Measurements from ENCODE around the gene PRRG1.

The PRRG1 gene

GRCh38 chrX:37353646-37354045, 4.5 kb downstream of the PRRG1 start:
- no peak overlapping the region for H3K27ac ChIP-seq
- TF ChIP-seq, protein P1, sequence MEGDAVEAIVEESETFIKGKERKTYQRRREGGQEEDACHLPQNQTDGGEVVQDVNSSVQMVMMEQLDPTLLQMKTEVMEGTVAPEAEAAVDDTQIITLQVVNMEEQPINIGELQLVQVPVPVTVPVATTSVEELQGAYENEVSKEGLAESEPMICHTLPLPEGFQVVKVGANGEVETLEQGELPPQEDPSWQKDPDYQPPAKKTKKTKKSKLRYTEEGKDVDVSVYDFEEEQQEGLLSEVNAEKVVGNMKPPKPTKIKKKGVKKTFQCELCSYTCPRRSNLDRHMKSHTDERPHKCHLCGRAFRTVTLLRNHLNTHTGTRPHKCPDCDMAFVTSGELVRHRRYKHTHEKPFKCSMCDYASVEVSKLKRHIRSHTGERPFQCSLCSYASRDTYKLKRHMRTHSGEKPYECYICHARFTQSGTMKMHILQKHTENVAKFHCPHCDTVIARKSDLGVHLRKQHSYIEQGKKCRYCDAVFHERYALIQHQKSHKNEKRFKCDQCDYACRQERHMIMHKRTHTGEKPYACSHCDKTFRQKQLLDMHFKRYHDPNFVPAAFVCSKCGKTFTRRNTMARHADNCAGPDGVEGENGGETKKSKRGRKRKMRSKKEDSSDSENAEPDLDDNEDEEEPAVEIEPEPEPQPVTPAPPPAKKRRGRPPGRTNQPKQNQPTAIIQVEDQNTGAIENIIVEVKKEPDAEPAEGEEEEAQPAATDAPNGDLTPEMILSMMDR (conservative IDR thresholded peaks at IDR 0.05), result no peak

DNA sequence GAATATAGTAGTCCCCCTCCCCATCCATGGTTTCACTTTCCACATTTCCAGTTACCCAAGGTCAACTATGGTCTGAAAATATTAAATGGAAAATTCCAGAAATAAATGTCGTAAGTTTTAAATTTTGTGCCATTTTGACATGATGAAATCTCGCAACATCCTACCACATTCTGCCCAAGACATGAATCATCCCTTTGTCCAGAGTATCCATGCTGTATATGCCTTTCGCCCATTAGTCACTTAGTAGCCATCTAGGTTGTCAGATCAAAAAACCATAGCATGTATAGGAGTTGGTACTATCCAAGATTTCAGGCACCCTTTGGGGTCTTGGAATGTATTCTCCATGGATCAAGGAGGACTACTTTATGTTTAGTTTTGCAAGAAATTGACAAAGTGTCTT, 8.3 kb downstream of the PRRG1 start:
- H3K27ac ChIP-seq, result no peak overlapping the region
- TF ChIP-seq, protein P1 (conservative IDR thresholded peaks at IDR 0.05), result no peak

- TF ChIP-seq, protein P1 (conservative IDR thresholded peaks at IDR 0.05), result no peak
- H3K27ac ChIP-seq, result no peak overlapping the region
Observed at GRCh38 chrX:37361596-37361995, 12.4 kb downstream of the PRRG1 start.

DNA sequence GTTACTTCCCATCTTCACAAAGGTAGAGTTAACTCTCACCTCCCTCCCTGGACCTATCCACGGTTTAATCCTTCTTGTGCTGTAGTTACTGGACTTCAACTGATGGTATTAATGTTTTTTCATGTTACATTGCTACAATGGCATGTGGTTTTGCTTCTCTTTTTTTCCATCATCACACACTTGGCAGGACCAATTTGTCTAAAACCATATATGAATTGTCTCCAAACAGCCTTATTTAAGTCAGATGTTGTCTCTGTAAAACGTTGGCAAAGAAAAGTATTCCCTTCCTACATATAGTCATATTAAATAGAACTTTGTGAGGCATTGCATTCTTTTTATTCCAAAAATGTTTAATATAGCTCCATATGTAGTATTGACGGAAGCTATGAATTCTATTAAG, 15.5 kb downstream of the PRRG1 start:
- TF ChIP-seq, protein P1 (conservative IDR thresholded peaks at IDR 0.05), result no peak
- H3K27ac ChIP-seq, result no peak overlapping the region

DNA sequence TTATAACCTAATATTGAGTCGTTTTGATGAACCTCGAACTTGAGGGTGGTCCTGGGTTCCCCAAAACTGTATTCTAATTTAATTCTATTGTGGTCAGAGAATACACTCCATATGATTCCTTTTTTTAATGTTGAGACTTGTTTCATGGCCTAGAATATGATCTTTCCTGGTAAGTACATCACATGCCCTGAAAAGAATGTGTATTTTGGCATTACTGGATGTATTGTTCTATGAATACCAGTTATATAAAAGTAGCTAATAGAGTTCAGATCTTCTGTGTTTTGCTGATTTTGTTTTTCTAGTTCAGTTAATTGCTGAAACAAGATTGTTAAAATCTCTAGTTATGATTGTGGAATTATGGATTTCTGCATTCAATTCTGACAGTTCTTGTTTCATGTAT, 18.8 kb downstream of the PRRG1 start:
- TF ChIP-seq, protein P1 (conservative IDR thresholded peaks at IDR 0.05), result no peak
- no peak overlapping the region for H3K27ac ChIP-seq

DNA sequence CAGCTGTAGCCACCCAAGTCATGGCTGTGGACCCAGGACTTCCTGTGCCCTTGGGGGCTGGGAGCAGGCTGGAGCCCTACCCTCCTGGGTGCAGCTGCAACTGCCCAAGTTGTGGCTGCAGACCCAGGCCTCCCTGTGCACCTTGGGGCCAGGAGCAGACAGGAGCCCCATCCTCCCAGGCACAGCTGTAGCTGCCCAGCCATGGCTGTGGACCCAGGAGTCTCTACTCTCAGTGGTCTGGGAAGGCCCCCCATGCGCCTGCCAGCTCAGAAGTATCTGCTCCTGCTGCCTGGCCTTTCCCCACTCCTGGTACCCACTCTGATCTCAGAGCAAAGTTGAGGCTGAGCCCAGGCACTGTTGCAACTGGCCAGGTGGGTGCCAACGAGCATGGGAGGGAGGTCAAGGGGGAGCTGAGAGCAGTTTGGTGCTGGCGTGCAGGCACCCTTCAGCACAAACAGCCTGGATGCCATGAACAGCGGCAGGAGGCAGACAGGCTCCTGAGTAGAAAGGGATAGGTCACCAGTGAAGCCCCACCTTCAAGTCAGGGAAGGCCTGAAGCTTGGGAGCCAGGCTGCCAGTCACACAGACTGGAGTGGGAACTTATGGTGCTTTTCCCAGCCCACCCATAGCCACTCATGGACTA, 21.5 kb downstream of the PRRG1 start:
- TF ChIP-seq, protein P1 (conservative IDR thresholded peaks at IDR 0.05), result no peak
- H3K27ac ChIP-seq, result no peak overlapping the region

- H3K27ac ChIP-seq, result no peak overlapping the region
- TF ChIP-seq, protein P1 (conservative IDR thresholded peaks at IDR 0.05), result no peak
Observed at GRCh38 chrX:37371578-37371991, 22.4 kb downstream of the PRRG1 start.
